RKO (cell line): ENCODE measurements around the gene SYS1.
A peak's percentile ranks its signal among the peaks of the same experiment; 100 is the strongest.

Experiments used
- DNase-seq: peaks from one replicate; pipeline ENCODE4 v3.0.0-alpha.2; 2016; ENCODE audit warnings: low spot score

The SYS1 gene

DNA sequence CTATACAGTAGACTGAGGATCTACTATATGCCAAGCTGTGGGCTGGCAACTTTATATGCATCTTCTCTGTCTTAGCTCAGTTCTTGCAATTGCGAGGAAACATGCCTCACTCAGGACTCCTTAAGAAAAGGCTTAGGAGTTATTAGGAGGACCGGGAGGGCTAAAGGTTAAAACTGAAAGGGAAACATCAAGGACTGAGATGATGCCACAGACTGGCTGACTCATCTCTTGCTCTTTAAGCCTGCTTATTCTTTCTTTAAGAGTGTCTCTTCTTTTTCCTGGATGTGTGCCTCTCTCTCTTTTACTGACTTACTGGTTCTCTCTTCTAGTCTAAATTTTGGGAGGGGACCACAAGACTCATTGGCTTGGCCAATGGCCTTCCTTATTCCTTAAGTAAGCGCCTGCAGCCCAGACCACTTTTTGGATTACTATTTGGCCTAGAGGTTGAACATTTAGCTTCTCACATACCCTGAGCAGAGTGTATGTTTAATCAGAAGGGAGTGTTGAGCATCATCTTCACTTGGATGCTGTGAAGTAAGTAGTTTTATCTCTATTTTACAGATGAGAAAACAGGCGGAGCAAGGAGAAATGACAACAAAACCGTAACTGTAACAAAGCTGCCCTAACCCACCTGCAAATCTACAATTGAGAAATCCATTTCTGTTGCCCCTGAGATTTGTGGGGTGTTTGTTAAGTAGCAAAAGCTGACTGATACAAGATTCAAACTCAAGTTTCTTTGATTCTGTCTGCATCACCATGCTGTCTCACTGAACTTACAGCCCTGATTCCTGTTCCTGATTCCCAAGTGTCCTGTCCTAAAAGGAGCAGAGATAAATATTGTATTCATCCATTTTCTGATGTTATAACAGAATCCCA is 7.5 kb upstream of the SYS1 start:
- peak; percentile 47 for DNase-seq

DNA sequence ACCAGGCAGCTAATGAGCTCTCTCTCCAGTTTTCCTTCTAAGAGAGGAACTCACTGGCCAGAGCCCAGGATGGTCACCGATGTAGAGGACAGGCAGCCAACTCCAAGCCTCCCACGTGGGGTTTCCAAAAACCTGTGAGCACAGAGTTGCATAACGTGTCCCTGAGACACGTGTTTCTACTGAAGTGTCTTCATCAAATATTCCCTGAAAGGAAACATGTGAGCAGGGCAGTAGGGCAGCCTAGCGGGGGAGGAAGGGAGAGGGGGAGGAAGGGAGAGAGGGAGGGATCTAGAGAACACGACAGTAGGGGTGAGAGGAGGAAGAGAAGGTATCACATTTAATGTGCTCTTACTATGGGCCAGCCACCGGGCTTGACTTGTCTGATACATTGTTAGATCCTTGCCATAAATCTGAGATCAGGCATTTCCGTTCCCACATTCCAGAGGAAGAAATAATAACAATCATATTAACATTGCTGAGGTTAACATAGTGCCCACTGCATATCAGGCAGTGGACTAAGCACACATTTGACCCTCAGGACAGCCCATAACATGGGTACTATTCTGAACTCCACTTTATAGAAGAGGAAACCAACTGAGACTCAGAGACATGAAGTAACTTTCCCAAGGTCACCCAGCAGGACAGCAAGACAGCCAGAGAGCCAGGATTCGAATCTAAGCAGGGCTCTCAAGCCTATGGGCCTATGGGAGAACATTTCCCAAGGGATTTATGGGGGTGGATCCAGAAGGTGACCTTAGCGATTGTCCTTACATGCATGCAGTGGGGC is 4.5 kb upstream of the SYS1 start:
- no peak for DNase-seq

DNA sequence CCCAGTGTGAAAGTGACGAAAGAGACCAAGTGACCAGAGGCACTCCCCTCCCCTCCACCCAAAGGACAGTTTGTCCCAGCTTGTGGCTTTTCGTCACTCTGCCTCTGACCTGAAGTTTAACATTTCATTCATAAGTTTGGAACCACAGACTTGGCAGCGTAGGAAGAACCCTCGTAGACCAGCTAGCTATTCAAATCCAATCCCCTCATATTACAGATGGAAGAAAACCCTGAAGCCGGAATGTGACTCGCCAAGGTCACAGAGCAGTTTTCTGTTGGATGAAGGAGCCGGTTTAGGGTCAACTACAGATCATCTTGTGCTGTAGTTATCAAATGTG is 3.9 kb upstream of the SYS1 start:
- no peak for DNase-seq

DNA sequence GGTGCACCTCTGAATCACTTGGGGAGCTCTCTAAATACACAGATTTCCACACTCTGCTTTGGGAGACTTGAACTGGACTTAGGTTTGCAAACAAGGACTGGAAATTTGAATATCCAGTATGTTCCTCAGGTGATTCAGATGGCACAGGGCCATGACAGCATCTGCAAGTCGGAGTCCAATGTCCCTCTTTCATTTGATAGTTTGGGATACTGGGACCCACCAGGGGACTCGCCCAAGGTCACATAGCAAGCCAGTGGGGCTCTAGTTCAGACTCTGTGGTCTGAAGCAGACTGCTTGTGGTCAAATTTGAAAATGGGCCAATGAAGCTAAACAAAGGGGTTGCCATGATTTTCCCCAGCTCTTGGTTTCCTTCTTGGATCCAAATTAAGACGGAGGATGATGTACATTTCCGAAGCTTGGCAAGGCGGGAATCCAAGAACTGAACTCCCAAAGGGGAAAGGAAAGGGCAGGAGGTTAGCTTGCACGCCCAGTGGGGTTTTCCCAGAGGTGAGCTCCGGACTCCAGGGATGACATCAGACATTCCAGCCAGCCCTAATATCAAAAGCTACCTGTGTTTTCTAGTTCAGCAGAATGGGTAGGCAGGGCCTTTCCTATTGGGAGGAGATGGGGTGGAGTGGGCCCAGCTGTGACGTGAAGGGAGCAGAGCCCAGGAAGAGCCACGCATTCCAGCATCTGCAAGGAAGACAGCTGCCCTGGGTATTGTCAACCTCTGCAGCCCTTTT is 3.4 kb upstream of the SYS1 start:
- DNase-seq: no peak

DNA sequence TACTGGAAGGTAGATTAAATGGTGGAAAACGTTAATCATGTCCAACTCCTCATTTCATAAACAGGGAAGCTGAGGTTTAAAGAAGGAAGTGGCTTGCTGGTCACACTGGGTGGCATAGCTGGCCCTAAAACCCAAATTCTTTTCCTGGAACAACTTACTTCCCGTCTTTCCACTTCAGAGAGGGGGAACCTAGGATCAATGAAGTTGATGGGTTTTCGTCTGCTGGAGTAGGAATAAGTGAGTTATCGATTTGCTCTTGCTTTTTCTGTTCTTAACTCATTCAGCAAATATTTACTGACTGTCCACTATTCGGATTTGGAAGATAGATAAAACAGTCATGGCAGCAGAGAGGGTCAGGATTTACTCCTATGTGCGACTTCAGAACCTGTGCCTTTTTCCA is 1.2 kb upstream of the SYS1 start:
- DNase-seq: no peak

DNA sequence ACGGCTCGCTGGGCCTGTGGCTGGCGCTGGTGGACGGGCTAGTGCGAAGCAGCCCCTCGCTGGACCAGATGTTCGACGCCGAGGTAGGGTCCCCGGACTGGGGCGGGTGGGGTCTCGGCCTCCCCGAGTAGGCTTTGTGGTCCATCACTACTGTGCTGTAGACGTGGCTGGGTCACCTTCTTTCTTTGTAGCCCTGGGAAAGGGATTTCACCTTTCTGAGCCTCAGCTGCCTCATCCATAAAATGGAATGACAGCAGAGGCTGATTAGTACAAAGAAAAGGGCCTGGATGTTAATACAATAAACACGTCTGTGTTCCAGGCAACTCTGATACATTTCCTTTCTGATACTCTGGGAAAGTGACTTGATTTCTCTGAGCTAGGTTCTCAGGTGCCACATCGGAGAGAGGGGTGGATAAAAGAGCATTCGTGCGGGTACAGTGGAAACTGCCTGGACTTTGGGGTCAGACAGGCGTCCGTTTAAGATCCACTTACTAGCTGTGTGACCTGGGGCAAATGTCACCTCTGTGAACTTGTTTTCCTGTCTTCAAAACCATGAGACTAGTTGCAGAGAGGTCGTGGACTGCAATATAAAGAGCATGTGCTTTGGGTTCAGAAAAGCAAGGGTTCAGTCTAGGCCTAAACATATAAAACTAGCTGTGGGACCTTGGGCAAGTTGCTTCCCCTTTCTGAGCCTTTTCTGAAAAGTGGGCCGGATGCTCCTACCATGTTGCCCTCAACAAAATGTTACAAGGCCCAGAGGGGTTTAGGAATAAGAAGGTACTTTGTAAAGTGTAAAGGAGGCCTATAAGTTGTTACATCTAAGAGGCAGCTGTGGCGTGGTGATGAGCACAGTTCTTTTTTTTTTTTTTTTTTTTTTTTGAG is 896 bp downstream of the SYS1 start:
- peak; percentile 40 for DNase-seq

DNA sequence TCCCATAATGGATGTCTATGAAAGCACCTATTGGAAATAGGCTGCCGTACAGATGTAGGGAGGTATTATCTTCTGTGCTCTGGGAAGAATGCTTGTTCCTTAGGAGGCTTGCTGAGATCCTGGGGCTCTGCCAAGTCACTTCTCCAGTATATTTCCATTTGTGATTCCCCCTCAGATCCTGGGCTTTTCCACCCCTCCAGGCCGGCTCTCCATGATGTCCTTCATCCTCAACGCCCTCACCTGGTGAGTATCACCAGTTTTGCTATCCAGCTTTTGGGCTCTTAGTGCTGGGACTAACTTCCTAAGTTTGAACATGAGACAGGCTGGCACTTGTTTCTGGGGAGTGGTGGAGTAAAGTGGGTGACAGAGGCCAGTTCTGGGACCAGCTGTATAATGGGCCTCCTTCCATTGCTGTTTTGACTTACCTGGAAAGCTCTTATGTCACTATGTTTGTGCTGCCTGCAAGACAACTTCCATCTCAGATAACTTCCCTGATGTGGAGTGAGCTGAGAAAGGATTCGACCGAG is 2.6 kb downstream of the SYS1 start:
- DNase-seq: no peak

DNA sequence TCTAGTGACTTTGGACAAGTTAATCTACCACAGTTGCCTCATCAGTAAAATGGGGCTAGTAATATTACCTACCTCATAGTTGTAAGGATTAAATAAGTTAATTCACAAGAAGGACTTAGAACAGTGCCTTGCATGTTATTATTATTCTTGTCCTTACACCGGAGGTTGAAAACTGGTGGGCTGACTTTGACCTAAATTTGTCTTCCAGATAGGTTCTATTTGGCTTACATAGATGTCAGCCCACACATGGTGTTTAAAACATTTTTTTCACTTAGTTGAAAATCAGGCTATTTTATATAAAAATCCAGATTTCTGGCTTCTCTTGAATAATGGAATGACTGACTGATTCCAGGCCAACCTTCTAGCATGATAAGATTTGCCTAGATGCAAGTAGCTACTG is 3.2 kb downstream of the SYS1 start:
- no peak for DNase-seq

DNA sequence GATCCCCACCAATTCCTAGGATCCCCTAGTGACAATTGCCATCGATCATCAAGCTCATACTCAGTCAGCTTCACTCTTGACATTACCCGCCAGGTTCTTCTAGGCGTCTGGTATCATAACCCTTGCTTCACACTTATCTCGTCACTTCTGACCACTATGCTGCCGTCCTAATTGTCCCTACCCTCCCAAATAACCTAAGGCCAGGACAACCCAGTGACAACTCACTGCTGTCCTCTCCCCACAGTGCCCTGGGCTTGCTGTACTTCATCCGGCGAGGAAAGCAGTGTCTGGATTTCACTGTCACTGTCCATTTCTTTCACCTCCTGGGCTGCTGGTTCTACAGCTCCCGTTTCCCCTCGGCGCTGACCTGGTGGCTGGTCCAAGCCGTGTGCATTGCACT is 3.7 kb downstream of the SYS1 start:
- DNase-seq: no peak

DNA sequence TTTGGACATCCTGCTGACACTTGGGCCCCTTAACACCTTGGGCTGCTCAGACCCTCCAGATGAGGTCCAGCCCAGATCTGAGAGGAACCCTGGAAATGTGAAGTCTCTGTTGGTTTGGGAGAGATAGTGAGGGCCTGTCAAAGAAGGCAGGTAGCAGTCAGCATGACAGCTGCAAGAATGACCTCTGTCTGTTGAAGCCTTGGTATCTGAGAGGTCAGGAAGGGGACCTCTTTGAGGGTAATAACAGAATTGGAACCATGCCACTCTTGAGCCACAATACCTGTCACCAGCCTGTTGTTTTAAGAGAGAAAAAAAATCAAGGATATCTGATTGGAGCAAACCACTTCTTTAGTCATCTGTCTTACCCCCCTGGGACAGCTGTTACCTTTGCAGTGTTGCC is 4.2 kb downstream of the SYS1 start:
- no peak for DNase-seq

DNA sequence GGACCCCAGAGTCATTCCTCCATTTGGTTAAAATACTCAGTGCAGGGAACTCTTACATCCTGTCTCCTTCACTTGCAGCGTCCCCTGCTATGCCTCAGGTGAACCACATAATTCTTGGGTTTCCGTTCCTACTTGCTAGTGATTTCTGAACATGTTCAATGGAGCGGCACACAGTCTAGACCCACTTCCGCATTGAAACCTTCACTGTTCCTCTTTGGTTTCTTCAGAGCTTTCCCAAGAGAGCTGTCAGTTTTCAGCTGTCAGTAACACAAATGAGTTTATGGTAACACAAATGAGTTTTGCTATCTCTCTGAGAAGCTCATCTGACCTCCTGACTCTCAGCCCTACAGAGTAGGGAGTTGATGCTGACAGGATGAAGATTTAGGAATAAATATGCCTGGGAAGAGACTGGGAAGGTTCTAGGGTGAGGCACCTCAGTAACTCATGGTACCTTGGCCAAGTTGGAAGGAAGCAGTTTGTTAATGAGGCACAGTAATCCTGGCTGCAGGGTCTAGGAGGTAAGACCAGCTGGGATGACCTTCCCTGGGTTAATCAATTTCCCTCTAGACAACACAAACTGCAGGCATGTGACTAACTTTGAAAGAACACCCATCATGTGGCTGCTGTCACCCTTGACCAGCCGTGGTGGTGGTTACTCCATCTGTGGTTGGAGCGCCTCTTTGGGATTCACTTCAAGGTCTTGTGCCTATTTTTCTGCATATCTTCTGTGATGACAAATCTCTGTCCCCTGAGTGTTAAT is 5.4 kb downstream of the SYS1 start:
- DNase-seq: no peak

DNA sequence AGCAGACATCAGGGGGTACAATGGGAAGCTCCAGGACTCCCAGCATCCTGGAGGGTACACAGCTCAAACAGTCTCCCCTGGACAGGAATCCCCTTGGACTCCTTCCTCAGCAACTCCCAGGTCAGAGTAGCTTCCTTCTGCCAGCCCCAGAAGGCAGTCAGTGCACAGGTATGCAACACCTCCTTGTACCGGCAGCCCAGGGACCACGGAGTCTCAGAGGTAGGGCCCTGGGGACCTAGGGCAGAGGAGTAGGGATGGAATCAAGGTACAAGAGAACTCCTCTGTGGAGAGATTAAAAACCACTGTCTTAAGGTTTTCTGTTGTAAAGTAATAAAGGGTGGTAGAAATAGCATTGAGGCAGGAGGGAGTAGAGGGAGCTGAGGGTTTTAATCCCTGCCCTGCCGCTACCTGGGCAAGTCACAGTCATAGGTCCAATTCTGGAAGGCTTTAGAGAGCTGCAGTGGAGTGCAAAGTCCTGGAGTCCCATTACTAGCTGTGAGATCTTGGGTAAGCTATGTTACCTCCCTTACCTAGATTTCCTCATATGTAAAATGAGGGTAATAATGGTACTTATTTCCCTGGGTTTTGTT is 7.7 kb downstream of the SYS1 start:
- no peak for DNase-seq

DNA sequence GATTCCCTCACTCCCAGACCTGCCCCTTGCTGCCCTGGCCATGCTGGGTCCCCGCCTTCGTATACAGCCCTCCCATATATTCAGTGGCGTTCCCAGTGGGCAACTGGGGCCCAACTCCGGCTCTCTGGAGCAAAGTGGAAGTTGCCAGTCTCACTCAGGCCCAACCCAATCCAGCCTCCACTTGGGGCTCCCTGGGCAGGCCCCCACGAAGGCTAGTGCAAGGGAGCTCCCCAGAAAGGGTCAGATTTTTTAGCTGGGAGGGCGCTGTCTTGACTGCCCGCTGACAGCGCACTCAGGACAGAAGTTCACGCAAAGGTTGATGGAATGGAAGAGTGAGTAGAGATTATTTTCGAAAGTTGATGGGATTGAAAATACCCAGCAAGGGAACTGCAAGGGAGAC is 9.3 kb downstream of the SYS1 start:
- DNase-seq: no peak

DNA sequence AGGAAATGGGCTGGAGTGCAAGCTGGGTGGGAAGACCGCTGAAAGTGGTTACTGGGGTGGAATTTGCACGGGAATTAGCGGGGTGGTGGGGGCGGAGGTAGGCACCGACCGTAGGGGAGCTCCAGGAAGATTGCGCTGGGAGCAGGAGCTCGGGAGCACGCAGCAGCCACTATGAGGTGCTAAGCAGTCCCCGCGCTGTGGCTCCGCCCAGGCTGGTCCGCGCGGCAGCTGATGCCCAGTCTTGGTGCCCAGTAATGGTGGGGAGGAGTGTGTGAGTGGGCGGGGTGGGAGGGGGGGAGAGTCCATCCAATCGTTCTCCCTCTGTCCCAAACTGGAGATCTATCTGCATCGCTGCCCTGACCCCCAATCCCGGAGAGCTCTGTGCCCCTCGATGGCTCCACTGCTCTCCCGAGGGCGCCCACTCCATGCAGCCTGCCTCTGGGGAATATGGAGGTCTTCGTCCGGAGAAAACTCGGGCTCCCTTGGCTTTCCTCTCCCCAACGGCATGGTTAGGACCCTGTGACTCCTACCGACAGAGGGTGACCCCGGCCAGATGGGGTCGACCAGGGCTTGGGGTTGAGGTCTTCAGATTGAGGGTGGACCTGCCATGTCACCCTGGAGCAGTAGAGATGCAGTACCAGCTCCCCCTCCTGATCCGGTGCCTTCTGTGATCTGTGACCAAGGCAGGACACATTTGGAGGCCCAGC is 9.8 kb downstream of the SYS1 start:
- no peak for DNase-seq

DNA sequence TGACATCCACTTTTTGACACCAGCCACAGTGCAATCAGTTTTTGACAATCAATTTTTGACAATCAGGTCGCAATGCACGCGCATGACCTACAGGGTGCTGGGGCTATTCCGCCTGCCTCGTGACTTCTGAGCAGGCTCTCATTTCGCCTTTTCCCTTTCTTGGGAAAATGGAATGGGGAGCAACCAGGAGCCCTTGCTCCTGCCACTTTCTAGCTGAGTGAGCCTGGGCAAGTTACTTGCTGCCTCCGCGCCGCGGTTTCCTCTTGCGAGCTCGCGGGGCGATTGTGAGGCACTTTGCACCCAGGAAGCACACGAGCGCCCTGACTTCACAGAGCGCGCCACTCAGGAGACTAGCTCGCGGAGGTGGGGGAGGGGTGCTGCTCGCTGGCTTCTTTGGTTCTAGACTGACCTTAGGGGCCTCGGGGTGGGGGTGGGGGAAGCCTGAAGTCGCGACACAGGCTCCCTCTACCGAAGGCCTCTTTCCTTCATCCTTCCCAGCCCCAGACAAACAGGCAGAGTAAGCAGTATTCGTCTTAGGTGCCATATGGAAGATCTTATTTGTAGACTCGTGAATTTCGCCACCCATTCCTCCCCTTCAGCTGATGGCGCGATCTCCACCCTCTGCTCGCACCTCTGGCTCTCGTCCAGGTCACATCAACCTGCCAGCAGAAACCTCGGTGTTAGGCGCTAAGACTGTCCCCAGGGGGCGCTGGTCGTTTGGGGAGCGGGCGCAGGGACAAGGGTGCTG is 10.6 kb downstream of the SYS1 start:
- DNase-seq: peak; percentile 45

DNA sequence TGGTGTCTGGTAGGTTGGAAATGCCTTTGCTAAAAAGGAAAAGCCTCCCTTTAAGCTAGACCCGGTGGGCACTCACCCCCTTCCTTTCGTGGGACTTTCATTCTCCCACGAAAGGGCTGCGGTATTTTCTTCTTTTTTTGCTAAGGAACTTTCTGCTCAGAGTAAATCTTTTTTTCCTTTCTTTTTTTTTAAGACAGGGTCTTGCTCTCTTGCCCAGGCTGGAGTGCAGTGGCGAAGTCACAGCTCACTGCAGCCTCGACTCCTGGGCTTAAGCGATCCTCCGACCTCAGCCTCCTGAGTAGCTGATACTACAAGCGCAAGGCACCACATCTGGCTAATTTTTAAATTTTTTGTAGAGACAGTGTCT is 11.1 kb downstream of the SYS1 start:
- DNase-seq: no peak

DNA sequence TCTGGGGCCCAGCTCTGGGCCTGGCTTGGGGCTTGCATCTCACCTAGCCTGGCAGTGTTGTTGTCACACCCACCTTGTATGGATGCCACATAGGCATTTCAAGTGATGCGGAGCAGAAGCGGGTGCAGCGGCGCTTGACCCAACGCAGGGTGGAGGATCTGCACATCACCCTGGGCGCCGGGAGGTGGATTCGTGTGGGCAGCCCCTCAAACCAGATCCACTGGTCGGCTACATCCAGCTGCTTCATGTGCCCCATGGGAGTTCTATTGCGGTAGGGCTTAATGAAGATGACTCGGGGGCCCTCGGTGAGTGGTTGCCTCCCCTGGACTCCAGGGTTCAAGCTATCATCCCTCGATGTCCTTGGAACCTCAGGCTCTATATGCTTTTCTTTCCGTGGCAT is 12.0 kb downstream of the SYS1 start:
- DNase-seq: no peak

DNA sequence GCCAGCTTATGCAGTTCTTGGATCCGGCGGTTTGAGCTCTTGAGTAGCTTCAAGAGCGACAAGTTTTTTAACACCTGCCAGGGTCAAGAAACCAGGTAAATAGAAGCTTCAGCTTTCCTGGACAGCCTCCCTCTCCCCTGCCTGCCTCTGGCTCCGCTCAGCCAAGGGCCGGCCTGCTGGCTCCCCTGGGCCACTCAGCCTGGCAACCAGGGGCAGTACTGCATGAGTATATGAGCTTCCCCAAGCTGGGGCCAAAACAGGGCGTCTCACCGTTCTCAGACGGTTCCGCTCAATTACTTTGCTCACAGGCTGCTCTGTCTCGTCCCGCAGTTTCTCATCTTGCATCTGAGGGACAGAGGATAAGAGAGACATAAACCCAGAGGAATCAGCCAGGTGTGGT is 14.3 kb downstream of the SYS1 start:
- no peak for DNase-seq

DNA sequence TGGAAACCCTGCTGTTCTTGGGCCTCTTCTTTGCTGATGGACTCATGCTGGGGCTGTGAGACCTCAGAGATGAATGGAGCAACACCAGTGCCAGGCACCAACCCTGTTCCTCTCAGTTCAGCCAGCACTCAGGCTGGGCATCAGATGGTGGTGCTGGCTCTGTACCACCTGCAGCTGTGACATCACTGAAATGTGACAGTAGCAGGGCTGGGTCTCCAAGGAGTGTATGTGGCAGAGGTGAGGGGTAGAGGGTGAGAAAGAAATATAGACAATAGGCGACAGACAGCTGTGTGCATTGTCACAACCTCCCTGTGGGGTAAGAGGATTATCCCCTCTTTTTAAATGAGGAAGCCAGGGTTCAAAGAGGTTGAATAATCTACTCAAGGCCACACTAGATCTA is 15.2 kb downstream of the SYS1 start, which contains the start of gene TP53TG5:
Gene TP53TG5 (minus strand): TSS at position 135 of the 400 bp plus-strand sequence. CDS start 89 bp downstream, at position 46.
- DNase-seq: no peak
